Measurements from ENCODE around the gene RAPGEF6. TPM values are rescaled to one million over a fixed set of nuclear protein-coding genes. Genes with fewer than 3 reads are reported as not detected.

RAPGEF6 gene
- total and polyA plus RNA-seq, 9 of the 15 experiments (the other 6 are each of a cell fraction or from before 2014, with no cell fraction given), result 2.7 to 23.4 (median 12.7) TPM

DNA sequence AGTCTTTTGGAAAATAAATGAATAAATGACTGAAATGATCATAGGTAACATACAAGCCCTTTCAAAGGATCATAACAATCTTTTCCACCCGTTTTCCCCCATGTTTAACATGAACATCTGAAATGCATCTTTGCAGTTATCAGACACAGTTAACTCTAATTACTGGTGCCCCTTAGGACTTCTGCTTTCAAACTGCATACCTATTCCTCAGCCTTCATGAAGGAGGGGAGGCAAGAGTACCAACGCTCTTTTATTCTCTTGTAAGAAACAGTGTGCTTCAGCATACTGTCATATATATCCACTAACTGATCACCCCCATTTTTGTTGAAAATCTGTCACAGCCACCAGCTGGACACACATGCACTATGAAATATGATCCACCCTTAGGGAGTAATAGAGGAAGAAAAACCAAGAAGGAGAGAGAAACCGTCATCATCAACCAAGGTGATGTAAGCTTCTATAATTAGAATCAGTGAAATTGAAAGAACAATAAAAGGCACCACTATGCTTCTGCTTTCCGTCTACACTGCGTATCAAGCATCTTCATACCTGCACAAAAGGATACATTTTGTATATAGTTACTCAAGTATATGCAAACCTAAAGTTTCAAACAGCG, 98.7 kb downstream of the RAPGEF6 start (continued):
- TF ChIP-seq REST (IDR thresholded peaks at IDR 0.05; ENCODE audit: borderline replicate concordance) (no peak), REST (CRISPR knock-in tag; IDR thresholded peaks at IDR 0.05; ENCODE audit: low read depth) (no peak), ELF4 (CRISPR knock-in tag; IDR thresholded peaks at IDR 0.05) (no peak), SMAD3 (CRISPR knock-in tag; conservative IDR thresholded peaks at IDR 0.05) (no peak), ZBTB7A (IDR thresholded peaks at IDR 0.05; ENCODE audit: borderline replicate concordance, control insufficient read depth, low read depth, low read length) (no peak), PRMT5 (CRISPR knock-in tag; IDR thresholded peaks at IDR 0.05) (no peak), PHB (CRISPR knock-in tag; IDR thresholded peaks at IDR 0.05) (no peak), RUNX1 (IDR thresholded peaks at IDR 0.05; ENCODE audit: low read depth) (no peak), SOX6 (IDR thresholded peaks at IDR 0.05) (peak; percentile 33; the same call in 1 of the 2 replicates), PURB (CRISPR knock-in tag; IDR thresholded peaks at IDR 0.05; ENCODE audit: low read depth) (no peak), PRDM10 (IDR thresholded peaks at IDR 0.05; ENCODE audit: partially characterized antibody) (no peak), CBX2 (IDR thresholded peaks at IDR 0.05; ENCODE audit: insufficient read depth, low read length, poor library complexity, severe bottlenecking) (no peak), ZNF717 (CRISPR knock-in tag; IDR thresholded peaks at IDR 0.05) (no peak), PHF8 (IDR thresholded peaks at IDR 0.05; ENCODE audit: borderline replicate concordance, low read length) (no peak)
- TF ChIP-seq, protein P1, sequence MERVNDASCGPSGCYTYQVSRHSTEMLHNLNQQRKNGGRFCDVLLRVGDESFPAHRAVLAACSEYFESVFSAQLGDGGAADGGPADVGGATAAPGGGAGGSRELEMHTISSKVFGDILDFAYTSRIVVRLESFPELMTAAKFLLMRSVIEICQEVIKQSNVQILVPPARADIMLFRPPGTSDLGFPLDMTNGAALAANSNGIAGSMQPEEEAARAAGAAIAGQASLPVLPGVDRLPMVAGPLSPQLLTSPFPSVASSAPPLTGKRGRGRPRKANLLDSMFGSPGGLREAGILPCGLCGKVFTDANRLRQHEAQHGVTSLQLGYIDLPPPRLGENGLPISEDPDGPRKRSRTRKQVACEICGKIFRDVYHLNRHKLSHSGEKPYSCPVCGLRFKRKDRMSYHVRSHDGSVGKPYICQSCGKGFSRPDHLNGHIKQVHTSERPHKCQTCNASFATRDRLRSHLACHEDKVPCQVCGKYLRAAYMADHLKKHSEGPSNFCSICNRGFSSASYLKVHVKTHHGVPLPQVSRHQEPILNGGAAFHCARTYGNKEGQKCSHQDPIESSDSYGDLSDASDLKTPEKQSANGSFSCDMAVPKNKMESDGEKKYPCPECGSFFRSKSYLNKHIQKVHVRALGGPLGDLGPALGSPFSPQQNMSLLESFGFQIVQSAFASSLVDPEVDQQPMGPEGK (CRISPR knock-in tag; IDR thresholded peaks at IDR 0.05; ENCODE audit: borderline replicate concordance), result no peak

Data from K562 (cell line).